Stimulated activated effector memory CD8-positive, alpha-beta T cell treated with anti-CD3 and anti-CD28 coated beads, Interleukin-12 subunit alpha, Interleukin-12 subunit beta, amount 100 ng/mL, for 72 hours (primary cell): ENCODE results near the gene HLA-DQA1.

Experiments
- ATAC-seq: fragments of 150-1000 bp; cut with Tn5 transposase; 2 replicates; pipeline ENCODE4 v1.10.0; 2021
- DNase-seq, 2 donors: peaks; one replicate each; pipeline ENCODE4 v3.0.0; 2021 to 2022; ENCODE audit warnings: low spot score in 2 of 2
- H3K27ac Mint-ChIP-seq: one replicate; pipeline ENCODE4 v1.8.0; 2022; ENCODE audit warnings: mild to moderate bottlenecking, mixed read lengths
- H3K36me3 Mint-ChIP-seq: one replicate; pipeline ENCODE4 v1.8.0; 2022; ENCODE audit warnings: mild to moderate bottlenecking, mixed read lengths
- H3K4me1 Mint-ChIP-seq: one replicate; pipeline ENCODE4 v1.8.0; 2022; ENCODE audit warnings: mixed read lengths
- H3K4me3 Mint-ChIP-seq: one replicate; pipeline ENCODE4 v1.8.0; 2022; ENCODE audit warnings: mild to moderate bottlenecking, mixed read lengths
- H3K9me3 Mint-ChIP-seq: one replicate; pipeline ENCODE4 v1.8.0; 2022; ENCODE audit warnings: mixed read lengths

The HLA-DQA1 gene

DNA sequence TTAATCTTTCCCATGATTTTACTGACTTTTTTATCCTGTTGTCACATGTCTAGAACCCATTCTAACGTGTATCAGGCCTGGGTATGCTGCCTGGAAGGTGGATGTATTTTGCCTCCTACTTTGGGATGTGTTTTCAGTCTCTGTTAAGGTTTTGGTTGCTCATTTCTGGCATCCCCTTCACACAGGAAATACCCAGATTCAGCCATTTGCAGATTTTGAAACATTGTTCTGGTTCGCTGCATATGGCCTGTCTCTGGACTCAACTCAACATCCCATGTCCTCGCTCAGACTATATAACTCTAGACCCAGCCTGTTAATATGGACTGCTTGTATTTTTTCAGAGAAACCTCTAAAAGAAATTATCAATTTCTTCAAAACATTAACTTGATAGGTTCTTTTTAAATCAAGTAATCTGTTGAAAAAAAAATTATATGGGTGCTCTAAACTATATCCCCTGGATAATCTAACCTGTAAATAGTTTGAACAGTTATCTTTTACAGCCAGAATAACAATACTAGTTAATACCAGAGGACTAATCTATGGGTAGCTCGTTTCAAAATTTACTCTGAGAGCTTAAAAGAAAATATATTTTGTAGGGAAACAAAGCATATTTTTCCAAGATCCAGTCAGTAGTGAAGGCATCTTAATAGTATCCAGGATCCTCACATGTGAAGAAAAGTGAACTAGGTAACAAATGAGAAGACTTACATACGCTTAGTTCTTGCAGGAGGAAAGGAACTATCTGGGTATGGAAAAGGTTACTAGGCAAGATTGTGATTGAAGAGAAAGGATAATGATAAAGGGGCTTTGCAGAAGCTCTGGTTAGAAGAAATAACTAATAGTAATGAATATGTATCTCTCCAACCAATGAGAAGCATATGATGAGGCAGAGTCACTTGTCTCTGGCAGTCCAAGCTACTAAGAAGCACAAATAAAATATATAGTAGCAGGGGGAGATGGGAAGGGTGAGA lies 52.6 kb downstream of the HLA-DQA1 start:
- no peak overlapping the region for H3K4me3 Mint-ChIP-seq
- H3K27ac Mint-ChIP-seq = no peak overlapping the region
- ATAC-seq = no peak
- H3K4me1 Mint-ChIP-seq = peaks cover 23% of the 10 kb centered on the region
- no peaks in the 10 kb centered on the region for H3K9me3 Mint-ChIP-seq
- H3K36me3 Mint-ChIP-seq = peaks cover 8% of the 10 kb centered on the region
- DNase-seq = no peak

DNA sequence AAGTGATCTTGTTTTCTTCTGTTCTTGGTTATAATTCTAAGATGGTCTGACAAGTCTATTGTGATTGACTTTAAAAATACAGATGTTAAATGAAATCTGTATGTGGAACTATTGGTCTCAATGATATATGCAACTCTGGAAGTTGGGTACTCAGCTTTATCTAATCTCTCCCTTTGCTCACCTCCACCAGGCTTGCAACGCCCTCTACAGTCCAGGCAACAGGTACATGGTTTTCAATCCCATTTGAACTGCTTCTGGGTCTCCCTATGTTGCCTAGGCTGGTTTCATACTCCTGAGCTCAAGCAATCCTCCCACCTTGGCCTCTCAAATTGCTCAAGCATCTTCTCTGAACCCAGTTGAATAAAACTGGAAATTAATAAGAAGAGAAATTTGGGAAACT lies 54.8 kb downstream of the HLA-DQA1 start:
- Mint-ChIP-seq H3K4me1 (peaks cover 7% of the 10 kb centered on the region), H3K9me3 (no peaks in the 10 kb centered on the region), H3K4me3 (no peak overlapping the region), H3K27ac (no peak overlapping the region), H3K36me3 (no peaks in the 10 kb centered on the region)
- DNase-seq (peak; percentile 37 to 62), ATAC-seq (peak; percentile 72)
